ENCODE measurements around the gene PNMA1.

- TF ChIP-seq, protein P1, sequence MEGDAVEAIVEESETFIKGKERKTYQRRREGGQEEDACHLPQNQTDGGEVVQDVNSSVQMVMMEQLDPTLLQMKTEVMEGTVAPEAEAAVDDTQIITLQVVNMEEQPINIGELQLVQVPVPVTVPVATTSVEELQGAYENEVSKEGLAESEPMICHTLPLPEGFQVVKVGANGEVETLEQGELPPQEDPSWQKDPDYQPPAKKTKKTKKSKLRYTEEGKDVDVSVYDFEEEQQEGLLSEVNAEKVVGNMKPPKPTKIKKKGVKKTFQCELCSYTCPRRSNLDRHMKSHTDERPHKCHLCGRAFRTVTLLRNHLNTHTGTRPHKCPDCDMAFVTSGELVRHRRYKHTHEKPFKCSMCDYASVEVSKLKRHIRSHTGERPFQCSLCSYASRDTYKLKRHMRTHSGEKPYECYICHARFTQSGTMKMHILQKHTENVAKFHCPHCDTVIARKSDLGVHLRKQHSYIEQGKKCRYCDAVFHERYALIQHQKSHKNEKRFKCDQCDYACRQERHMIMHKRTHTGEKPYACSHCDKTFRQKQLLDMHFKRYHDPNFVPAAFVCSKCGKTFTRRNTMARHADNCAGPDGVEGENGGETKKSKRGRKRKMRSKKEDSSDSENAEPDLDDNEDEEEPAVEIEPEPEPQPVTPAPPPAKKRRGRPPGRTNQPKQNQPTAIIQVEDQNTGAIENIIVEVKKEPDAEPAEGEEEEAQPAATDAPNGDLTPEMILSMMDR (IDR thresholded peaks at IDR 0.05): no peak
- no peak for TF ChIP-seq EZH2 (IDR thresholded peaks at IDR 0.05)
Measured at GRCh38 chr14:73724696-73725095, 10.5 kb upstream of the PNMA1 start.

Measured in neural progenitor cell (in vitro differentiated cells).